ENCODE measurements around the gene MFAP5.

The MFAP5 gene

DNA sequence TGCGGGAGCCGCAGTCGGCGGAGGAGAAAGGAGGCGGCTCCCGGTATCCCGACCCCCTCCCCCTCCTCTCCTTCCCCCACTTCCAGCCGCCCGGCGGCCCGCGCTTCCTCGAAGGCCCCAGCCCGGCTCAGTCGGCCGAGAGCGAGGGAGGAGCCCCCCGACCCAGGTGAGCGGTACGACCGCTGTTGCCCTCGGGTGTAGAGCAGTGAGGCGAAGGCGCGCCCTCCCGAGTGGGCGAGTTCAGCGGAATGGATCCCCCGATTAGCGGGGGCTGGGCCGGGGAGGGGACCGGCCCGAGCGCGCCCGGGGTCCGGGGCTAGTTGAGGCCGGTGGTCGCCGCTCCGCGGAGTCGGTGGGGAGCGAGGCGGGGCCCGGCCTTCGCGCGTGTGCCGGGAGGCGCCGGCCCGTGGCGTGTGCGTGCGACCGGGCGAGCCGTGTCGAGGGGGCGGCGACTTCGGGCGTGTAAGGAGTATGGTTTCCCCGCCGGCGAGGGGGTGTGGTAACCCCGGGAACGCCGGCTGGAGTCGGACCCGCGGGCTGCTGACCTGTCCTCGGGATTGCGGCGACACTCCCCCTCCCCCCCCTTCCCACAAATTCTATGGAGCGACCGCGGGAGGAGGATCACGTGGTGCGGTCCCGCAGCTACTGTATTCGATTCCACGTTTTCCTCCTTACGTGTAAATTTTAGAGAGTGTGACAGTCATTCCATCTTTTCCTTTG is 35.7 kb upstream of the MFAP5 start:
- TF ChIP-seq, protein P1, sequence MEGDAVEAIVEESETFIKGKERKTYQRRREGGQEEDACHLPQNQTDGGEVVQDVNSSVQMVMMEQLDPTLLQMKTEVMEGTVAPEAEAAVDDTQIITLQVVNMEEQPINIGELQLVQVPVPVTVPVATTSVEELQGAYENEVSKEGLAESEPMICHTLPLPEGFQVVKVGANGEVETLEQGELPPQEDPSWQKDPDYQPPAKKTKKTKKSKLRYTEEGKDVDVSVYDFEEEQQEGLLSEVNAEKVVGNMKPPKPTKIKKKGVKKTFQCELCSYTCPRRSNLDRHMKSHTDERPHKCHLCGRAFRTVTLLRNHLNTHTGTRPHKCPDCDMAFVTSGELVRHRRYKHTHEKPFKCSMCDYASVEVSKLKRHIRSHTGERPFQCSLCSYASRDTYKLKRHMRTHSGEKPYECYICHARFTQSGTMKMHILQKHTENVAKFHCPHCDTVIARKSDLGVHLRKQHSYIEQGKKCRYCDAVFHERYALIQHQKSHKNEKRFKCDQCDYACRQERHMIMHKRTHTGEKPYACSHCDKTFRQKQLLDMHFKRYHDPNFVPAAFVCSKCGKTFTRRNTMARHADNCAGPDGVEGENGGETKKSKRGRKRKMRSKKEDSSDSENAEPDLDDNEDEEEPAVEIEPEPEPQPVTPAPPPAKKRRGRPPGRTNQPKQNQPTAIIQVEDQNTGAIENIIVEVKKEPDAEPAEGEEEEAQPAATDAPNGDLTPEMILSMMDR (IDR thresholded peaks at IDR 0.05; ENCODE audit: low read length, missing control alignments): no peak
- peak overlapping the region; percentile 85 for H3K4me3 ChIP-seq (replicated peaks; ENCODE audit: low read depth, low read length)
- peak; percentile 46 for DNase-seq (ENCODE audit: low read depth)

DNA sequence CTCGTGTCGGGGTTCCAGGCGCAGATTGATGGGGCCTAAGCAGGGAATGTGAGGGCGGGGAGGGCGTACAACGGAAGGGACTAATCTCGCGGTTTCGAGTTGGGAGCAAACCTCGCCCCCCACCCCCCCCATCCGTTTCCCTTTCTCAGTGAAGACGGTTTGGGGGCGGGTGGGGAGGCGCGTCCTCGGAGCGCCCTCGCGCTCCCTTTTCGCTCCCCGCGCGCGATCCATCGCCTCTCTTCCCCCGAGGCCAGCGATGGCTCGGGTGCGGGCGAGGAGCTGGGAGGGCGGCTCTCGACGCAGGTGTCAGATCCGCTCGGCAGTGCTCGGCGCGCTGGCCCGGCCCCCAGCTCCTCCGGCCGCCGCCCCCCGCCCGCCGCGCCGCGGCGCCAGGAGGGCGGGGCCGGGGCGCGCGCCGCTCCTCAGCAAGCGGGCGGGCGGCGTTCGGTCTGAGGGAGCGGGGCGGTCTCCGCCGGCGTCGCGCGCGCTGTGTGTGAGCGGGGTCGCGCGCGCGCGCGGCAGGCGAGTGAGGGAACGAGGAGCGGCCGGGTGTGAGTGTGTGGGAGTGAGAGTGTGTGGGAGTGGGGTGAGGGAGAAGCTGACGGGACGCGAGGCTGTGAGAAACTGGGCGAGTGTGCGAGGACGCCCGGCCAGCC is 35.0 kb upstream of the MFAP5 start, which contains the start of gene RIMKLB:
TSS of gene RIMKLB (plus strand) at position 516 of the 656 bp plus-strand sequence. CDS start 15,876 bp downstream, outside the sequence.
- peak within 1 kb of the TSS; percentile 85 for H3K4me3 ChIP-seq (replicated peaks; ENCODE audit: low read depth, low read length)
- TF ChIP-seq, protein P1 (IDR thresholded peaks at IDR 0.05; ENCODE audit: low read length, missing control alignments): no peak
- DNase-seq (ENCODE audit: low read depth): peak; percentile 82

DNA sequence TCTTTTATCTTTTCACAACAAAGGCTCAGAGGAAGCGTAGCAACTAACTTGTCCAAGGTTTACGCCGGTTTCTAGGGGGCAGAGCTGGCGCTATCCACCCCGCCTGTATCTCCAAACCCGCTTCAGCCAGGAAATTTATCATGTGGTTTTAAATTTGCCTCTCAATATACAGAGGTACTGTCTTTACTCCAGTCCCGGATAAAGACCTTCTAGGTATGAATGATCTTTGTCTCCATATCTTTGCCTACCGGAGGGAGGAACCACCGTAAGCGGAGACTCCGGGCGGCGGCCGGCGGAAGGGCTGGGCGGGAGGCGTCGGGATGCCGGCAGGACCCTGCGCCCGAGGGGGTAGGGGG is 34.5 kb upstream of the MFAP5 start:
- peak overlapping the region; percentile 85 for H3K4me3 ChIP-seq (replicated peaks; ENCODE audit: low read depth, low read length)
- TF ChIP-seq, protein P1 (IDR thresholded peaks at IDR 0.05; ENCODE audit: low read length, missing control alignments): no peak

DNA sequence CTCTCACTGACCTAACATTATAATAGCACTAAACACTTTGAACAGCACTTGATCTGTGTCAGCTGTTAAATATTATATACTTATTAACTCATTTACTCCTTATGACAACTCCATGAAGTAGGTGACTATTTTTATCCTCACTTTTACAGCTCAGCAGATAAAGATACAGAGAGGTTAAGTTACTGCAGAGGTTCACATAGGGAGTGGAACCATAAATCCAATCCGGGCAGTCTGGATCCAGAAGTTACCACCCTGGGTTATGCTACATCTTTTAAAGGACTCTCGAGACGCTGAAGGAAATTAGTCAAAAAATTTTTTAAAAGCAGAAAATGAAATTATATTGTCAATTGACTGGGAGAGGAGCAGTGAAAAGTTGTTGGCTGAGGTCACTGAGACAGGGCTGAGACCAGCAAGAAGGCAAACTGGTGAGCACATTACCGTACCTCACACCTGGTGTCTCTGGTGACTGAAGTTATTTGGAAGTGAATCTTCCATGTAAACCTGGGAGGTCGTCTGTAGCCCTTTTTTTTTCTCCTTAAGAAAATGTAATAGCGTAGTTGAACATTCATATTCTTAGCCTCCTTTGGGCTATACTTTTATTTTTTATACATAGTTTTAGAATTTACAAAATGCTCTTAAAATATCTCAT is 33.9 kb upstream of the MFAP5 start:
- DNase-seq (ENCODE audit: low read depth): no peak
- H3K4me3 ChIP-seq (replicated peaks; ENCODE audit: low read depth, low read length): peak overlapping the region; percentile 85
- TF ChIP-seq, protein P1 (IDR thresholded peaks at IDR 0.05; ENCODE audit: low read length, missing control alignments): no peak

More for the DNA sequence above, 34.5 kb upstream of the MFAP5 start:
- DNase-seq (ENCODE audit: low read depth): peak; percentile 64

DNA sequence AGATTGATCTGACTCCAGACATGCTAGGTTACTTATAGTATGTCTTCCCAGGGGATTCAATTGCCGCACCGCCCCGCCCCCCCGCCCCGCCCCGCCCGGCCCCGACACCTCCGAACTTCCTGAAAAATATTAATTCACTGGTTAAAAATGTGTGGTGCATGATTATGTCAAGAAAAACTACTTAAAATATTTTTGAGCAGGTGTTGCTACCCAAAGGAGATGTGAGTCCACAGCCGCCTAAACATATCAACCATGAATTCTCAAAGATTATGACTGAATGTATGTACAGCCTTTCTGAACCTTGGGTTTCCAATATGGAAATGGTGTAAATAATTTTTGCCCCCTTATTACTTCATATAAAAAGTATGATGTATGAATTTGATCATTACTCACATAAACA is 32.5 kb upstream of the MFAP5 start:
- TF ChIP-seq, protein P1 (IDR thresholded peaks at IDR 0.05; ENCODE audit: low read length, missing control alignments): no peak
- DNase-seq (ENCODE audit: low read depth): no peak
- H3K4me3 ChIP-seq (replicated peaks; ENCODE audit: low read depth, low read length): no peak overlapping the region

DNA sequence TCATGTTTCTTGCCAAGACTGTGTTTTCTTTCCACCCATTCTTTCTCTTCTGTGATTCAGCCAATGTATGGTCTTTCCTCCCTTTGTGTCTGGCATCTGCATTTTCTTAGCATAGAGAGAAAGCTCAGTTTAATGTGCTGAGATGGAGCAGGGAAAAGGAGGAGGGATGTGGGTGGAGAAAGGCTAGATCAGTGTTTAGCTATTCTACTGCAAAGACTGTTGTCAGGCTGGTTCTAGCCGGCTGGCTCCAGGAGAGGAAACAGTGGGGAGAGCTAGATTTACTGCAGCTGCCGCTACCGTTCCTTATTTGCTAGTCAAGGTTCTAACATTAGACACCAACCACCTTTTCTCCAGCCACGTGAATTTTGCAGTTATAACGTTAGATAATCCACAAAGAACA is 29.9 kb upstream of the MFAP5 start:
- peak; percentile 83 for DNase-seq (ENCODE audit: low read depth)
- TF ChIP-seq, protein P1 (IDR thresholded peaks at IDR 0.05; ENCODE audit: low read length, missing control alignments): no peak
- no peak overlapping the region for H3K4me3 ChIP-seq (replicated peaks; ENCODE audit: low read depth, low read length)

All from fibroblast of pulmonary artery (primary cell).